B cell (primary cell): ENCODE data around the gene CHD1.

ENCODE experiments used
- CTCF ChIP-seq: fragments of 200-600 bp; IDR thresholded peaks from one replicate; pipeline ENCODE4 v1.8.0; 2022; ENCODE audit warnings: antibody characterized with exemption, mild to moderate bottlenecking
- EZH2 ChIP-seq: IDR thresholded peaks from 2 replicates; pipeline ENCODE4 v1.6.1; 2012; ENCODE audit warnings: borderline replicate concordance, low read depth, mild to moderate bottlenecking, moderate library complexity, low read length; ENCODE audit not compliant: insufficient read depth, poor library complexity, severe bottlenecking

DNA sequence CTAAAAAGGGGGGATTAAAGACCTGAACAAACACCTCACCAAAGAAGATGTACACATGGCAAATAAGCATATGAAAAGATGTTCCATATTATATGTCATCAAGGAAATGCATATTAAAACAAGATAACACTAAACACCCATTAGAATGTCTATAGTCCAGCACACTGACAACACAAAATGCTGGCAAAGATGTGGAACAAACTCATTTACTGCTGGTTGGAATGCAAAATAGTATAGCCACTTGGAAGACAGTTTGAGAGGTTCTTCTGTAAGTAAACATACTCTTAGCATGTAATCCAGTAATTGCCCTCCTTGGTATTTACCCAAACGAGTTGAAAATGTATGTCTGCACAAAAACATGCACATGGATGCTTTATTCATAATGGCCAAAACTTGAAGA is 81.8 kb downstream of the CHD1 start:
- TF ChIP-seq CTCF (no peak), EZH2 (no peak)
